ENCODE results near the gene P3H2. TPM values are rescaled to one million over a fixed set of nuclear protein-coding genes. Genes with fewer than 3 reads are reported as not detected.

Gene P3H2
- polyA plus RNA-seq, 6 donors from 2014 or later, result not detected

GRCh38 chr3:190053919-190054672, 66.6 kb downstream of the P3H2 start:
- H3K27ac Mint-ChIP-seq, result no peak overlapping the region
- no peak overlapping the region for H3K4me3 Mint-ChIP-seq
- no peaks in the 10 kb centered on the region for H3K4me1 Mint-ChIP-seq
- ATAC-seq (ENCODE audit: low read depth in 2 of 2), result no peak
- no peaks in the 10 kb centered on the region for H3K27me3 Mint-ChIP-seq
- DNase-seq, result no peak
- no peaks in the 10 kb centered on the region for H3K36me3 Mint-ChIP-seq
- peaks cover 0 to 8% (median 0%) of the 10 kb centered on the region in 7 donors for H3K9me3 Mint-ChIP-seq

GRCh38 chr3:190051641-190052040, 69.1 kb downstream of the P3H2 start:
- peaks cover 0 to 4% (median 0%) of the 10 kb centered on the region in 3 donors for H3K27me3 Mint-ChIP-seq
- ATAC-seq (ENCODE audit: low read depth in 2 of 2) (no peak), DNase-seq (no peak)
- H3K9me3 Mint-ChIP-seq, result peaks cover 0 to 8% (median 0%) of the 10 kb centered on the region in 7 donors
- no peak overlapping the region for H3K27ac Mint-ChIP-seq
- H3K4me1 Mint-ChIP-seq, result no peaks in the 10 kb centered on the region
- no peaks in the 10 kb centered on the region for H3K36me3 Mint-ChIP-seq
- no peak overlapping the region for H3K4me3 Mint-ChIP-seq

GRCh38 chr3:190048932-190049441, 71.7 kb downstream of the P3H2 start:
- Mint-ChIP-seq H3K27ac (no peak overlapping the region), H3K27me3 (peaks cover 0 to 4% (median 0%) of the 10 kb centered on the region in 3 donors), H3K4me3 (no peak overlapping the region), H3K36me3 (no peaks in the 10 kb centered on the region), H3K4me1 (no peaks in the 10 kb centered on the region), H3K9me3 (peaks cover 0 to 5% (median 0%) of the 10 kb centered on the region in 7 donors)
- ATAC-seq (ENCODE audit: low read depth in 2 of 2) (no peak), DNase-seq (no peak)

GRCh38 chr3:190044974-190045373, 75.7 kb downstream of the P3H2 start:
- Mint-ChIP-seq H3K36me3 (no peaks in the 10 kb centered on the region), H3K27me3 (peaks cover 0 to 4% (median 0%) of the 10 kb centered on the region in 3 donors)
- no peak for ATAC-seq (ENCODE audit: low read depth in 2 of 2)

GRCh38 chr3:190044142-190044541, 76.6 kb downstream of the P3H2 start:
- peaks cover 0 to 5% (median 0%) of the 10 kb centered on the region in 7 donors for H3K9me3 Mint-ChIP-seq
- no peaks in the 10 kb centered on the region for H3K36me3 Mint-ChIP-seq
- ATAC-seq (ENCODE audit: low read depth in 2 of 2), result no peak
- DNase-seq, result no peak
- H3K4me3 Mint-ChIP-seq, result no peak overlapping the region
- H3K27me3 Mint-ChIP-seq, result peaks cover 0 to 4% (median 0%) of the 10 kb centered on the region in 3 donors
- H3K4me1 Mint-ChIP-seq, result no peaks in the 10 kb centered on the region
- no peak overlapping the region for H3K27ac Mint-ChIP-seq

More at GRCh38 chr3:190044974-190045373, 75.7 kb downstream of the P3H2 start:
- Mint-ChIP-seq H3K4me3 (no peak overlapping the region), H3K4me1 (no peaks in the 10 kb centered on the region), H3K9me3 (peaks cover 0 to 5% (median 0%) of the 10 kb centered on the region in 7 donors), H3K27ac (no peak overlapping the region)
- DNase-seq, result no peak

- H3K4me1 Mint-ChIP-seq, result no peaks in the 10 kb centered on the region
- ATAC-seq (ENCODE audit: low read depth in 2 of 2), result no peak
- no peak overlapping the region for H3K4me3 Mint-ChIP-seq
These were observed 77.0 kb downstream of the P3H2 start for GRCh38 chr3:190043741-190044140.

GRCh38 chr3:190042558-190042957, 78.1 kb downstream of the P3H2 start:
- Mint-ChIP-seq H3K4me1 (no peaks in the 10 kb centered on the region), H3K36me3 (no peaks in the 10 kb centered on the region), H3K9me3 (peaks cover 0 to 2% (median 0%) of the 10 kb centered on the region in 7 donors), H3K27me3 (peaks cover 0 to 3% (median 0%) of the 10 kb centered on the region in 3 donors), H3K27ac (no peak overlapping the region), H3K4me3 (no peak overlapping the region)
- ATAC-seq (ENCODE audit: low read depth in 2 of 2), result no peak
- DNase-seq, result no peak

More at GRCh38 chr3:190043741-190044140, 77.0 kb downstream of the P3H2 start:
- Mint-ChIP-seq H3K27me3 (peaks cover 0 to 4% (median 0%) of the 10 kb centered on the region in 3 donors), H3K36me3 (no peaks in the 10 kb centered on the region), H3K9me3 (peaks cover 0 to 5% (median 0%) of the 10 kb centered on the region in 7 donors), H3K27ac (no peak overlapping the region)
- DNase-seq, result no peak

GRCh38 chr3:190041333-190042041, 79.2 kb downstream of the P3H2 start:
- no peaks in the 10 kb centered on the region for H3K27me3 Mint-ChIP-seq
- DNase-seq, result no peak
- H3K36me3 Mint-ChIP-seq, result no peaks in the 10 kb centered on the region
- no peaks in the 10 kb centered on the region for H3K9me3 Mint-ChIP-seq
- ATAC-seq (ENCODE audit: low read depth in 2 of 2), result no peak
- H3K4me1 Mint-ChIP-seq, result no peaks in the 10 kb centered on the region
- no peak overlapping the region for H3K27ac Mint-ChIP-seq
- H3K4me3 Mint-ChIP-seq, result no peak overlapping the region

GRCh38 chr3:190040145-190040544, 80.6 kb downstream of the P3H2 start:
- Mint-ChIP-seq H3K9me3 (no peaks in the 10 kb centered on the region), H3K4me1 (no peaks in the 10 kb centered on the region), H3K36me3 (no peaks in the 10 kb centered on the region), H3K4me3 (no peak overlapping the region), H3K27ac (no peak overlapping the region), H3K27me3 (peaks cover 0 to 3% (median 0%) of the 10 kb centered on the region in 3 donors)
- DNase-seq (no peak), ATAC-seq (ENCODE audit: low read depth in 2 of 2) (no peak)

- Mint-ChIP-seq H3K36me3 (no peaks in the 10 kb centered on the region), H3K4me1 (no peaks in the 10 kb centered on the region), H3K27ac (no peak overlapping the region), H3K27me3 (peaks cover 0 to 3% (median 0%) of the 10 kb centered on the region in 3 donors), H3K4me3 (no peak overlapping the region), H3K9me3 (no peaks in the 10 kb centered on the region)
- ATAC-seq (ENCODE audit: low read depth in 2 of 2), result no peak
- no peak for DNase-seq
These were observed 82.4 kb downstream of the P3H2 start for GRCh38 chr3:190038050-190038933.

GRCh38 chr3:190036631-190037030, 84.1 kb downstream of the P3H2 start:
- DNase-seq (no peak), ATAC-seq (ENCODE audit: low read depth in 2 of 2) (no peak)
- no peak overlapping the region for H3K4me3 Mint-ChIP-seq
- no peaks in the 10 kb centered on the region for H3K9me3 Mint-ChIP-seq
- peaks cover 0 to 3% (median 0%) of the 10 kb centered on the region in 3 donors for H3K27me3 Mint-ChIP-seq
- no peaks in the 10 kb centered on the region for H3K36me3 Mint-ChIP-seq
- H3K4me1 Mint-ChIP-seq, result no peaks in the 10 kb centered on the region
- H3K27ac Mint-ChIP-seq, result no peak overlapping the region

- ATAC-seq (ENCODE audit: low read depth in 2 of 2), result no peak
- DNase-seq, result no peak
- Mint-ChIP-seq H3K36me3 (no peaks in the 10 kb centered on the region), H3K27me3 (peaks cover 0 to 3% (median 0%) of the 10 kb centered on the region in 3 donors), H3K9me3 (no peaks in the 10 kb centered on the region), H3K4me3 (no peak overlapping the region), H3K4me1 (no peaks in the 10 kb centered on the region), H3K27ac (no peak overlapping the region)
These were observed 86.3 kb downstream of the P3H2 start for GRCh38 chr3:190034446-190034845.

GRCh38 chr3:190032923-190033322, 87.8 kb downstream of the P3H2 start:
- Mint-ChIP-seq H3K36me3 (no peaks in the 10 kb centered on the region), H3K4me1 (no peaks in the 10 kb centered on the region), H3K9me3 (no peaks in the 10 kb centered on the region), H3K4me3 (no peak overlapping the region), H3K27ac (no peak overlapping the region), H3K27me3 (peaks cover 0 to 3% (median 0%) of the 10 kb centered on the region in 3 donors)
- ATAC-seq (ENCODE audit: low read depth in 2 of 2), result no peak
- DNase-seq, result no peak
